Measurements from ENCODE around the gene FAM120A.

FAM120A gene

GRCh38 chr9:93451849-93452709 is 594 bp downstream of the FAM120A start:
- DNase-seq, result no peak

GRCh38 chr9:93452710-93453046 is 1.2 kb downstream of the FAM120A start:
- DNase-seq, result no peak

GRCh38 chr9:93453047-93453914 is 1.8 kb downstream of the FAM120A start, which contains the start of gene FAM120AOS:
TSS of gene FAM120AOS (minus strand) at chr9:93453581. CDS start at chr9:93452709, 872 bp downstream.
- peak; percentile 84 for DNase-seq

- no peak for DNase-seq
These were observed 4.5 kb downstream of the FAM120A start for GRCh38 chr9:93456022-93456421.

GRCh38 chr9:93456504-93456903 is 5.0 kb downstream of the FAM120A start:
- DNase-seq, result no peak

- DNase-seq, result no peak
These were observed 5.5 kb downstream of the FAM120A start for GRCh38 chr9:93457006-93457405.

GRCh38 chr9:93458712-93459111 is 7.2 kb downstream of the FAM120A start:
- DNase-seq, result no peak

GRCh38 chr9:93459432-93459847 is 8.0 kb downstream of the FAM120A start:
- DNase-seq, result no peak

GRCh38 chr9:93460689-93461413 is 9.4 kb downstream of the FAM120A start:
- no peak for DNase-seq

GRCh38 chr9:93461414-93461743 is 9.9 kb downstream of the FAM120A start:
- DNase-seq, result no peak

GRCh38 chr9:93461821-93462220 is 10.3 kb downstream of the FAM120A start:
- no peak for DNase-seq

- no peak for DNase-seq
These were observed 12.3 kb downstream of the FAM120A start for GRCh38 chr9:93463638-93464248.

GRCh38 chr9:93464395-93464794 is 12.9 kb downstream of the FAM120A start:
- DNase-seq, result no peak

- no peak for DNase-seq
These were observed 13.4 kb downstream of the FAM120A start for GRCh38 chr9:93464876-93465275.

GRCh38 chr9:93465855-93466254 is 14.4 kb downstream of the FAM120A start:
- no peak for DNase-seq

- no peak for DNase-seq
These were observed 15.1 kb downstream of the FAM120A start for GRCh38 chr9:93466416-93467061.

- no peak for DNase-seq
These were observed 15.6 kb downstream of the FAM120A start for GRCh38 chr9:93467062-93467416.

- no peak for DNase-seq
These were observed 16.0 kb downstream of the FAM120A start for GRCh38 chr9:93467462-93467861.

- DNase-seq, result no peak
These were observed 17.4 kb downstream of the FAM120A start for GRCh38 chr9:93468763-93469456.

- DNase-seq, result no peak
These were observed 18.9 kb downstream of the FAM120A start for GRCh38 chr9:93470391-93470790.

GRCh38 chr9:93471124-93471523 is 19.6 kb downstream of the FAM120A start:
- no peak for DNase-seq

- no peak for DNase-seq
These were observed 21.9 kb downstream of the FAM120A start for GRCh38 chr9:93473411-93473810.

Data from NCI-H446 treated with DMSO at 0.1 percent for 48 hours (cell line).